ENCODE data around the gene ABCA12.

ABCA12 gene

GRCh38 chr2:215029936-215030335 is 108.5 kb downstream of the ABCA12 start:
- Mint-ChIP-seq H3K9me3 (no peaks in the 10 kb centered on the region), H3K4me1 (no peaks in the 10 kb centered on the region), H3K27ac (no peak overlapping the region), H3K4me3 (no peak overlapping the region), H3K36me3 (no peaks in the 10 kb centered on the region), H3K27me3 (no peaks in the 10 kb centered on the region)
- ATAC-seq, result no peak

- no peaks in the 10 kb centered on the region for H3K9me3 Mint-ChIP-seq
- no peak overlapping the region for H3K4me3 Mint-ChIP-seq
- no peaks in the 10 kb centered on the region for H3K36me3 Mint-ChIP-seq
- no peaks in the 10 kb centered on the region for H3K4me1 Mint-ChIP-seq
- no peak overlapping the region for H3K27ac Mint-ChIP-seq
- H3K27me3 Mint-ChIP-seq, result no peaks in the 10 kb centered on the region
- no peak for ATAC-seq
Measured at GRCh38 chr2:215028231-215028630, 110.2 kb downstream of the ABCA12 start.

- no peak overlapping the region for H3K4me3 Mint-ChIP-seq
- ATAC-seq, result no peak
- no peaks in the 10 kb centered on the region for H3K4me1 Mint-ChIP-seq
- no peaks in the 10 kb centered on the region for H3K27me3 Mint-ChIP-seq
- no peaks in the 10 kb centered on the region for H3K9me3 Mint-ChIP-seq
- no peak overlapping the region for H3K27ac Mint-ChIP-seq
- H3K36me3 Mint-ChIP-seq, result no peaks in the 10 kb centered on the region
Measured at GRCh38 chr2:215027779-215028178, 110.6 kb downstream of the ABCA12 start.

GRCh38 chr2:215022910-215023309 is 115.5 kb downstream of the ABCA12 start:
- peaks cover 3% of the 10 kb centered on the region for H3K9me3 Mint-ChIP-seq
- H3K4me3 Mint-ChIP-seq, result no peak overlapping the region
- no peaks in the 10 kb centered on the region for H3K36me3 Mint-ChIP-seq
- H3K4me1 Mint-ChIP-seq, result no peaks in the 10 kb centered on the region
- no peak overlapping the region for H3K27ac Mint-ChIP-seq
- no peak for ATAC-seq
- no peaks in the 10 kb centered on the region for H3K27me3 Mint-ChIP-seq

GRCh38 chr2:215022418-215022817 is 116.0 kb downstream of the ABCA12 start:
- no peaks in the 10 kb centered on the region for H3K4me1 Mint-ChIP-seq
- no peak overlapping the region for H3K27ac Mint-ChIP-seq
- H3K9me3 Mint-ChIP-seq, result peaks cover 3% of the 10 kb centered on the region
- H3K36me3 Mint-ChIP-seq, result no peaks in the 10 kb centered on the region
- no peak overlapping the region for H3K4me3 Mint-ChIP-seq
- ATAC-seq, result no peak
- H3K27me3 Mint-ChIP-seq, result no peaks in the 10 kb centered on the region

- no peak for ATAC-seq
- Mint-ChIP-seq H3K36me3 (no peaks in the 10 kb centered on the region), H3K27me3 (no peaks in the 10 kb centered on the region), H3K9me3 (peaks cover 3% of the 10 kb centered on the region), H3K4me1 (no peaks in the 10 kb centered on the region), H3K27ac (no peak overlapping the region), H3K4me3 (no peak overlapping the region)
Measured at GRCh38 chr2:215020283-215020682, 118.1 kb downstream of the ABCA12 start.

- no peak for ATAC-seq
- Mint-ChIP-seq H3K4me1 (no peaks in the 10 kb centered on the region), H3K27me3 (no peaks in the 10 kb centered on the region), H3K9me3 (peaks cover 3% of the 10 kb centered on the region), H3K36me3 (no peaks in the 10 kb centered on the region), H3K4me3 (no peak overlapping the region), H3K27ac (no peak overlapping the region)
Measured at GRCh38 chr2:215019521-215020145, 118.8 kb downstream of the ABCA12 start.

- no peak overlapping the region for H3K27ac Mint-ChIP-seq
- no peak for ATAC-seq
- peaks cover 3% of the 10 kb centered on the region for H3K9me3 Mint-ChIP-seq
- no peaks in the 10 kb centered on the region for H3K4me1 Mint-ChIP-seq
- no peaks in the 10 kb centered on the region for H3K27me3 Mint-ChIP-seq
- H3K4me3 Mint-ChIP-seq, result no peak overlapping the region
- no peaks in the 10 kb centered on the region for H3K36me3 Mint-ChIP-seq
Measured at GRCh38 chr2:215019085-215019484, 119.3 kb downstream of the ABCA12 start.

- Mint-ChIP-seq H3K36me3 (no peaks in the 10 kb centered on the region), H3K4me1 (no peaks in the 10 kb centered on the region), H3K4me3 (no peak overlapping the region), H3K27ac (no peak overlapping the region), H3K9me3 (peaks cover 3% of the 10 kb centered on the region), H3K27me3 (no peaks in the 10 kb centered on the region)
- ATAC-seq, result no peak
Measured at GRCh38 chr2:215015421-215015820, 123.0 kb downstream of the ABCA12 start.

GRCh38 chr2:215010390-215010789 is 128.0 kb downstream of the ABCA12 start:
- no peaks in the 10 kb centered on the region for H3K36me3 Mint-ChIP-seq
- no peak for ATAC-seq
- no peak overlapping the region for H3K27ac Mint-ChIP-seq
- no peaks in the 10 kb centered on the region for H3K27me3 Mint-ChIP-seq
- no peak overlapping the region for H3K4me3 Mint-ChIP-seq
- H3K4me1 Mint-ChIP-seq, result no peaks in the 10 kb centered on the region
- no peaks in the 10 kb centered on the region for H3K9me3 Mint-ChIP-seq

- H3K36me3 Mint-ChIP-seq, result no peaks in the 10 kb centered on the region
- H3K4me1 Mint-ChIP-seq, result no peaks in the 10 kb centered on the region
- no peak overlapping the region for H3K4me3 Mint-ChIP-seq
- no peak overlapping the region for H3K27ac Mint-ChIP-seq
- no peak for ATAC-seq
- no peaks in the 10 kb centered on the region for H3K9me3 Mint-ChIP-seq
- H3K27me3 Mint-ChIP-seq, result no peaks in the 10 kb centered on the region
Measured at GRCh38 chr2:215003001-215003400, 135.4 kb downstream of the ABCA12 start.

GRCh38 chr2:215002500-215002899 is 135.9 kb downstream of the ABCA12 start:
- H3K4me1 Mint-ChIP-seq, result no peaks in the 10 kb centered on the region

GRCh38 chr2:215000721-215001120 is 137.7 kb downstream of the ABCA12 start:
- Mint-ChIP-seq H3K36me3 (no peaks in the 10 kb centered on the region), H3K27me3 (no peaks in the 10 kb centered on the region), H3K27ac (no peak overlapping the region), H3K4me1 (peaks cover 1% of the 10 kb centered on the region), H3K4me3 (no peak overlapping the region), H3K9me3 (no peaks in the 10 kb centered on the region)
- no peak for ATAC-seq

More at GRCh38 chr2:215002500-215002899, 135.9 kb downstream of the ABCA12 start:
- no peak overlapping the region for H3K27ac Mint-ChIP-seq
- ATAC-seq, result no peak
- no peaks in the 10 kb centered on the region for H3K36me3 Mint-ChIP-seq
- no peaks in the 10 kb centered on the region for H3K9me3 Mint-ChIP-seq
- no peaks in the 10 kb centered on the region for H3K27me3 Mint-ChIP-seq
- no peak overlapping the region for H3K4me3 Mint-ChIP-seq

- H3K4me3 Mint-ChIP-seq, result no peak overlapping the region
- H3K9me3 Mint-ChIP-seq, result no peaks in the 10 kb centered on the region
- no peak overlapping the region for H3K27ac Mint-ChIP-seq
- ATAC-seq, result peak; percentile 55
- no peaks in the 10 kb centered on the region for H3K36me3 Mint-ChIP-seq
- H3K4me1 Mint-ChIP-seq, result peaks cover 7% of the 10 kb centered on the region
- no peaks in the 10 kb centered on the region for H3K27me3 Mint-ChIP-seq
Measured at GRCh38 chr2:214995926-214996670, 142.3 kb downstream of the ABCA12 start.

- H3K9me3 Mint-ChIP-seq, result no peaks in the 10 kb centered on the region
- H3K27me3 Mint-ChIP-seq, result no peaks in the 10 kb centered on the region
- no peak overlapping the region for H3K27ac Mint-ChIP-seq
- no peaks in the 10 kb centered on the region for H3K36me3 Mint-ChIP-seq
- ATAC-seq, result peak; percentile 44
- no peak overlapping the region for H3K4me3 Mint-ChIP-seq
- H3K4me1 Mint-ChIP-seq, result peaks cover 7% of the 10 kb centered on the region
Measured at GRCh38 chr2:214995409-214995808, 143.0 kb downstream of the ABCA12 start.

GRCh38 chr2:214992911-214993310 is 145.5 kb downstream of the ABCA12 start:
- no peaks in the 10 kb centered on the region for H3K9me3 Mint-ChIP-seq

More at GRCh38 chr2:214992911-214993310, 145.5 kb downstream of the ABCA12 start:
- Mint-ChIP-seq H3K36me3 (no peaks in the 10 kb centered on the region), H3K27ac (no peak overlapping the region), H3K4me3 (no peak overlapping the region), H3K4me1 (peaks cover 7% of the 10 kb centered on the region), H3K27me3 (no peaks in the 10 kb centered on the region)
- ATAC-seq, result no peak

Measured in stimulated activated memory B cell treated with anti-CD40 and anti-IgM and Interleukin-4, amounts not matched to agents 10 μg/mL and 1 μg/mL and 100 μg/mL, for 72 hours (primary cell).